HG03103 (cell line): ENCODE data around the gene CXorf58.
"Not testable (repeated sequence)": the region's sequence is repeated elsewhere in the genome, so short reads cannot be mapped to it uniquely, and the experiment has no call there.

Experiments used
- ATAC-seq: cut with Tn5 transposase; IDR thresholded peaks from one replicate; pipeline ENCODE4 v1.9.1; 2021; ENCODE audit warnings: low read depth; ENCODE audit not compliant: unreplicated experiment

CXorf58 gene

GRCh38 chrX:23952391-23952790, 44.6 kb downstream of the CXorf58 start:
- ATAC-seq: no peak

- ATAC-seq: peak; percentile 93
These were observed 45.4 kb downstream of the CXorf58 start for GRCh38 chrX:23952984-23953907.

GRCh38 chrX:23953908-23954269, 46.1 kb downstream of the CXorf58 start:
- no peak for ATAC-seq

GRCh38 chrX:23954396-23954795, 46.6 kb downstream of the CXorf58 start:
- no peak for ATAC-seq

GRCh38 chrX:23959781-23960180, 52.0 kb downstream of the CXorf58 start:
- ATAC-seq: no peak

- ATAC-seq: no peak
These were observed 56.4 kb downstream of the CXorf58 start for GRCh38 chrX:23964191-23964590.

- ATAC-seq: not testable (repeated sequence)
These were observed 57.8 kb downstream of the CXorf58 start for GRCh38 chrX:23965630-23966029.

- ATAC-seq: no peak
These were observed 70.7 kb downstream of the CXorf58 start for GRCh38 chrX:23978491-23978890.

- no peak for ATAC-seq
These were observed 72.2 kb downstream of the CXorf58 start for GRCh38 chrX:23980011-23980441.

GRCh38 chrX:23981222-23981621, 73.4 kb downstream of the CXorf58 start:
- ATAC-seq: no peak

GRCh38 chrX:23981711-23982110, 73.9 kb downstream of the CXorf58 start:
- no peak for ATAC-seq

- no peak for ATAC-seq
These were observed 75.1 kb downstream of the CXorf58 start for GRCh38 chrX:23982891-23983290.
